NCI-H2196 treated with DMSO at 0.1 percent for 48 hours (cell line): Measurements from ENCODE around the gene RAPGEF4.
"Not testable (repeated sequence)": the region's sequence is repeated elsewhere in the genome, so short reads cannot be mapped to it uniquely, and the experiment has no call there.

ENCODE experiments used
- DNase-seq: peaks from one replicate; lab custom pipeline; 2025; ENCODE audit not compliant: unreplicated experiment; lab: John Stamatoyannopoulos, UW

RAPGEF4 gene

DNA sequence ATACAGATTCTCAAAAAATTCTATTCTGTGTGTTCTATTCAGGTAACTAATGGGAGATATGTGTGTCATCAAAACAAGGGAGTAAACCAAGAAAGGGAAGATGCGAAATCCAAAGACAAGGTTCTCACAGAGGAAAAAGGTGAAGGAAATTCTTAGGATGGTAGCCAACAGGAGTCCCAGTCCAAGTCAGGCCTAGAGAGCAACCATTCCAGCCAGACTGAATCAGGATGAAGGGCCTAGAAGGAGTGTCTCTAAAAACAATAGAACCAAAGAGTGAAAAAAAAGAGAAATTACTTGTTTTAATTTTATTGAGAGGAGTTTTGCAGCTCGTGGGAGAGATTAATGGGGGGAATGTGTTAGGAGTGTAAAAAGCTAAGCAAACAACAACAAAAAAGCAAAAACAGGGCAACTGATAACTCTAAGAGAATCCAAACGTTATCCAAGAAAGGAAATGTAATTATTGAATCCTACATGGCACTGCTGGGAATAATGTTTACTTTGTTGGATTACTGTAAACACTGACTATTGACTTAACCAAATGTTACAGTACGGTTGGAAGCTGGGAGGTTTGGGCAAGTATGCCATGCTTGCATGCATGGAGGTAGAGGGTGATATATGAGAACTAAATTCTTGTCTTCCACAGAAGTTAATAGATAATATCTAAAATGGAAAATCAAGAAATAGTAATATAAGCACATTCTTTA lies 352.3 kb downstream of the RAPGEF4 start:
- DNase-seq = no peak

GRCh38 chr2:173090276-173090877 lies 354.7 kb downstream of the RAPGEF4 start:
- no peak for DNase-seq

DNA sequence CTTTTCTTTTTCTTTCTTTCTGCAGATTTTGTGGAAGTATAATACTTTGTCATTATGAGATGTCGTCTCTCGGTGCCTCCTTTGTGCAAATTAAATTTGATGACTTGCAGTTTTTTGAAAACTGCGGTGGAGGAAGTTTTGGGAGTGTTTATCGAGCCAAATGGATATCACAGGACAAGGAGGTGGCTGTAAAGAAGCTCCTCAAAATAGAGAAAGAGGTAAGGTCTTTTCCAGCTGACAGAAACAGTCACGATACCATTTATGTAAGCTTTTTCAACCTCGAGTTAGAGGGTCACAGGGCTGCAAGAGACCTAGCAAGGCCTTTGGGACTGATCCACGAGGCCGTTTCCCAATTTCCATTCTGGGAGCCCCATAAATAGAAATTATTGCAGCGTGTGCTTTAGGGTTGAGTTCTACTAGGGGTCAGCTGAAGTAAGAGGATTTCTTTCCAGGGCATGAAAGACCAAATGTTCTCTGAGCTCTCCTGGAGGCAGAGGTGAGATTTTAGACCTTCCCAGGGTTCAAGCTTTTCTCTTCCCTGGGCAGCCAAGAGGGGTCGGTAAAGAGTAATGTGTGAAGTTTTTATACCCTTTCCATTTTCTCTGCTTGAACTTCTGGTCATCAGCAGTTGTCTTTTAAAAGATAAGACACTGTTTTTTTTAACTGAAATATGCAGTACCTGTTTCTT lies 355.5 kb downstream of the RAPGEF4 start:
- no peak for DNase-seq

GRCh38 chr2:173091910-173092309 lies 356.3 kb downstream of the RAPGEF4 start:
- DNase-seq = no peak

DNA sequence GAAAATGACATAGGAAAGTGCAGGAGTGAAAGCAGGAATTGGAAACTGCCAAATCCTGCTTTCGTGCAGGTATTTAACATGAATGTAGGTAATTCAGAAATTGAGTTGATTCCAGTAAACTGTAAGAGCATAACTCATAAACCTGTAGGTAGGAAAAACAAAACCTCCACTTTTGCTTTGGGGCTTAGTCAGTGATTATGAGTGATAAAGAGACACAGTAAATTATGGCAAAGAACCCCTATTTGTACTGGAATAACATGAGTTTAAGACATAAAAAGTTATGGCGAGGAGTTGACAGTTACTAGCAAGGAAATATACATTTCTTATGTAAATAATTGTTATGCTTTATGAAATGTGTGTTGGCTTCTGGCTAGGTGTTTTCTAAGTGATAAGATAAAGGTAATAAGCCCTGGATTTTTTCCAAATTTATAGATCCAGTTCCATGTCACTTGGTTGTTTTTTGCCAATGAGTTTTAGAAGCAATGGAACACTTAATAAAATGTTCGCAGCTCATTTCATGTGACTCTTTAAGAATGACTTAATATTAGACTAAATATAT lies 357.3 kb downstream of the RAPGEF4 start:
- DNase-seq = no peak

DNA sequence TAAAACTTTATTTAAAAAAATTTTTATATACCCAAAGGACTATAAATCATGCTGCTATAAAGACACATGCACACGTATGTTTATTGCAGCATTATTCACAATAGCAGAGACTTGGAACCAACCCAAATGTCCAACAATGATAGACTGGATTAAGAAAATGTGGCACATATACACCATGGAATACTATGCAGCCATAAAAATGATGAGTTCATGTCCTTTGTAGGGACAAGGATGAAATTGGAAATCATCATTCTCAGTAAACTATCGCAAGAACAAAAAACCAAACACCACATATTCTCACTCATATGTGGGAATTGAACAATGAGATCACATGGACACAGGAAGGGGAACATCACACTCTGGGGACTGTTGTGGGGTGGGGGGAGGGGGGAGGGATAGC lies 358.0 kb downstream of the RAPGEF4 start:
- DNase-seq = not testable (repeated sequence)

DNA sequence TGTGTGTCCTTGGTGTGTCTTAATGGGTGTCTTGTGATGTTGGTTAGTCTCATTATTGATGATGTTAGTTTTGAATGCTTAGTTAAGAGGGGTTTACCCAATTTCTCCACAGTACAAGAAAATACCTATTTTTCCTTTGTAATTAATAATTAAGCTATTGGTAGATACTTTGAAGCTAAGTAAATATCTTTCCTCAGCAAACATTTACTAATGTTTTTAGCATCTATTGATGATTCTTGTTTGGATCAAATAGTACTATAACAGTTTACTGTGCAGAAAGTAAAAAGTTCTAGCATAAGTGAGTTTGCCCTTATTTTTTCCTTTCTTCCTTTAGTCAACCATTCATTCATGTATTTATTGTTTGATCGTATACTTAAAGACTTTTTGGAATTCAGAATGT lies 359.1 kb downstream of the RAPGEF4 start:
- DNase-seq = no peak

GRCh38 chr2:173095356-173095755 lies 359.7 kb downstream of the RAPGEF4 start:
- no peak for DNase-seq

DNA sequence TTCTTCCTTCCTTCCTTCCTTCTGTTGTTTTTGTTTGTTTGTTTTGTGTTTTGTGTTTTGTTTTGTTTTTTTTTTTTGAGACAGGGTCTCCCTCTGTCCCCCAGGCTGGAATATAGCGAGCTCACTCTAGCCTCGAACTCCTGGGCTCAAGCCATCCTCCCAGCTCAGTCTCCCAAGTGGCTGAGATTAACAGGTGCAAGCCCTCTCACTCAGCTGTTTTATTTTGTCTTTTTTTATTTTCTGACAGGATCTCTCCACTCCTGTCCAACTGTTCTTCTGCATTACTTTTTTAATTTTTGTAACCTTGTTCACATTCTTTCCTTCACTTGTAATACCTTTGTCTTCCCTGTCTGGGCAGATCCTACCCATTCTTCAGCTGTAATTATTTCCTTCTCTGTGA lies 363.6 kb downstream of the RAPGEF4 start:
- no peak for DNase-seq

GRCh38 chr2:173099804-173100203 lies 364.2 kb downstream of the RAPGEF4 start:
- DNase-seq = no peak

DNA sequence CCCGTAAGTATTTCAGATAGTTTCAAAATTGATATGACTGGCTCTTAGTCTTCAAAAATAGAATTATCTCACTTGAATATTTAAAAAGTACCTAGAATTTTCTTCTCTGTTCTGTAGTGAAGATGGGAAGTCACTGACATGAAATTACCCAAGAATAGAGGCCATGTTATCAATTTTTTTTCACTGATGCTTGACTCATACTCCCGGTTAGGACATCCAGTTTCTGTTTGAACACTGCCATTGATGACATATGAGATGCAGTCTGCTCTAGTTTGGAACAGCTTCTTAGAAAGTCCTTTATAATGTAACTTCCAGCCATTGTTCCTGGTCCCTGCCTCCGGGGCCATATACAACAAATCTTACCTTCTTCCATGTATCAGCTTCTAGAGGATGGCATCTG lies 366.0 kb downstream of the RAPGEF4 start:
- no peak for DNase-seq
